SK-N-MC (cell line): ENCODE data around the gene TMEM8B.

ENCODE experiments used
- DNase-seq: peaks from one replicate; pipeline ENCODE4 v3.0.0-alpha.2; 2011; ENCODE audit warnings: low read depth, low spot score
- H3K27ac ChIP-seq: fragments of 200-600 bp; sonication (generic); 2 replicates; pipeline ENCODE4 v1.5.1; 2016; ENCODE audit warnings: mixed run types
- H3K36me3 ChIP-seq: fragments of 200-600 bp; sonication (generic); 2 replicates; pipeline ENCODE4 v1.6.1; 2017; ENCODE audit warnings: antibody characterized with exemption, low read length, mixed read lengths; ENCODE audit not compliant: insufficient read depth
- H3K4me3 ChIP-seq: fragments of 200-600 bp; sonication (generic); 2 replicates; pipeline ENCODE4 v1.5.1; 2016
- H3K9ac ChIP-seq: fragments of 200-600 bp; sonication (generic); 2 replicates; pipeline ENCODE4 v1.8.0; 2017; ENCODE audit warnings: mixed run types, mixed read lengths; ENCODE audit not compliant: insufficient read length
- H3K9me3 ChIP-seq: fragments of 200-600 bp; sonication (generic); 2 replicates; pipeline ENCODE4 v1.6.1; 2017; ENCODE audit warnings: low read depth, mild to moderate bottlenecking, antibody characterized with exemption, low read length, moderate library complexity, mixed read lengths
- EZH2 ChIP-seq: fragments of 200-600 bp; sonication (generic); IDR thresholded peaks from one replicate; pipeline ENCODE4 v1.6.1; 2017; ENCODE audit warnings: antibody characterized with exemption
- FOXP2 ChIP-seq: optimal IDR thresholded peaks from 2 replicates; pipeline ENCODE3; 2011; ENCODE audit warnings: mild to moderate bottlenecking, moderate library complexity; ENCODE audit not compliant: insufficient read depth; ENCODE audit errors: extremely low read length, control extremely low read depth
- POLR2AphosphoS5 ChIP-seq: IDR thresholded peaks from 2 replicates; pipeline ENCODE4 v1.6.1; 2012; ENCODE audit warnings: mild to moderate bottlenecking, low read depth, low read length, borderline replicate concordance

TMEM8B gene

GRCh38 chr9:35831040-35831439, 2.0 kb downstream of the TMEM8B start:
- TF ChIP-seq POLR2AphosphoS5 (no peak), FOXP2 (no peak), EZH2 (no peak)
- Histone ChIP-seq H3K36me3 (no peaks in the 10 kb centered on the region), H3K27ac (no peak overlapping the region), H3K4me3 (no peak overlapping the region), H3K9ac (no peak overlapping the region), H3K9me3 (no peaks in the 10 kb centered on the region)
- DNase-seq = no peak

GRCh38 chr9:35832814-35833213, 3.8 kb downstream of the TMEM8B start:
- DNase-seq = no peak
- Histone ChIP-seq H3K27ac (no peak overlapping the region), H3K9ac (no peak overlapping the region), H3K36me3 (no peaks in the 10 kb centered on the region), H3K4me3 (no peak overlapping the region), H3K9me3 (no peaks in the 10 kb centered on the region)
- TF ChIP-seq FOXP2 (no peak), EZH2 (no peak), POLR2AphosphoS5 (no peak)

GRCh38 chr9:35834260-35835215, 5.5 kb downstream of the TMEM8B start:
- H3K4me3 ChIP-seq = no peak overlapping the region
- no peak for TF ChIP-seq POLR2AphosphoS5
- TF ChIP-seq EZH2 = no peak
- no peak for TF ChIP-seq FOXP2
- no peak for DNase-seq
- H3K36me3 ChIP-seq = no peaks in the 10 kb centered on the region
- no peaks in the 10 kb centered on the region for H3K9me3 ChIP-seq
- no peak overlapping the region for H3K9ac ChIP-seq
- H3K27ac ChIP-seq = no peak overlapping the region

GRCh38 chr9:35835216-35835632, 6.2 kb downstream of the TMEM8B start:
- Histone ChIP-seq H3K9me3 (no peaks in the 10 kb centered on the region), H3K27ac (no peak overlapping the region), H3K9ac (no peak overlapping the region), H3K4me3 (no peak overlapping the region), H3K36me3 (no peaks in the 10 kb centered on the region)
- TF ChIP-seq EZH2 (no peak), POLR2AphosphoS5 (no peak), FOXP2 (no peak)
- DNase-seq = no peak

GRCh38 chr9:35835766-35836165, 6.7 kb downstream of the TMEM8B start:
- TF ChIP-seq EZH2 (no peak), FOXP2 (no peak), POLR2AphosphoS5 (no peak)
- Histone ChIP-seq H3K9me3 (no peaks in the 10 kb centered on the region), H3K27ac (no peak overlapping the region), H3K9ac (no peak overlapping the region), H3K36me3 (no peaks in the 10 kb centered on the region), H3K4me3 (no peak overlapping the region)
- DNase-seq = no peak

- no peak overlapping the region for H3K27ac ChIP-seq
- no peaks in the 10 kb centered on the region for H3K9me3 ChIP-seq
- no peak overlapping the region for H3K9ac ChIP-seq
- no peak for DNase-seq
- H3K36me3 ChIP-seq = no peaks in the 10 kb centered on the region
- no peak overlapping the region for H3K4me3 ChIP-seq
- no peak for TF ChIP-seq FOXP2
- no peak for TF ChIP-seq EZH2
- no peak for TF ChIP-seq POLR2AphosphoS5
These were observed 7.6 kb downstream of the TMEM8B start for GRCh38 chr9:35836595-35836994.

- TF ChIP-seq EZH2 (no peak), POLR2AphosphoS5 (no peak), FOXP2 (no peak)
- no peak overlapping the region for H3K27ac ChIP-seq
- no peaks in the 10 kb centered on the region for H3K9me3 ChIP-seq
- no peaks in the 10 kb centered on the region for H3K36me3 ChIP-seq
- H3K4me3 ChIP-seq = no peak overlapping the region
- no peak for DNase-seq
- no peak overlapping the region for H3K9ac ChIP-seq
These were observed 10.9 kb downstream of the TMEM8B start for GRCh38 chr9:35839926-35840325.

- H3K9ac ChIP-seq = no peak overlapping the region
- no peak for TF ChIP-seq FOXP2
- TF ChIP-seq POLR2AphosphoS5 = no peak
- TF ChIP-seq EZH2 = no peak
- no peak for DNase-seq
- H3K9me3 ChIP-seq = no peaks in the 10 kb centered on the region
- H3K36me3 ChIP-seq = no peaks in the 10 kb centered on the region
- no peak overlapping the region for H3K4me3 ChIP-seq
- no peak overlapping the region for H3K27ac ChIP-seq
These were observed 12.0 kb downstream of the TMEM8B start for GRCh38 chr9:35840881-35841644.
